AG04449 (cell line): ENCODE results near the gene PSIP1.
A peak's percentile ranks its signal among the peaks of the same experiment; 100 is the strongest.

Experiments used
- CTCF ChIA-PET: fragments of 350-600 bp; formaldehyde crosslinking; extraction: SDS; loops from one replicate; lab custom pipeline; 2021; ENCODE audit warnings: antibody characterized with exemption; lab: Yijun Ruan, JAX
- POLR2A ChIA-PET: fragments of 400-600, 350-600 bp; formaldehyde crosslinking; extraction: SDS; loops from one replicate; lab custom pipeline; 2020; ENCODE audit warnings: antibody characterized with exemption, inconsistent platforms; lab: Yijun Ruan, JAX
- DNase-seq: peaks from one replicate; pipeline ENCODE4 v3.0.0-alpha.2; 2010; ENCODE audit warnings: low read depth, low spot score
- H3K4me3 ChIP-seq: 2 replicates; pipeline ENCODE4 v1.5.1; 2011; ENCODE audit warnings: low read depth, mild to moderate bottlenecking, control low read depth, low read length
- TF ChIP-seq, protein P1 (sequence below): IDR thresholded peaks from one replicate; pipeline ENCODE4 v1.5.1; 2011; ENCODE audit warnings: mild to moderate bottlenecking, moderate library complexity, low read length, control low read depth, inconsistent platforms; ENCODE audit not compliant: insufficient read depth; ENCODE audit errors: missing control alignments

Gene PSIP1

DNA sequence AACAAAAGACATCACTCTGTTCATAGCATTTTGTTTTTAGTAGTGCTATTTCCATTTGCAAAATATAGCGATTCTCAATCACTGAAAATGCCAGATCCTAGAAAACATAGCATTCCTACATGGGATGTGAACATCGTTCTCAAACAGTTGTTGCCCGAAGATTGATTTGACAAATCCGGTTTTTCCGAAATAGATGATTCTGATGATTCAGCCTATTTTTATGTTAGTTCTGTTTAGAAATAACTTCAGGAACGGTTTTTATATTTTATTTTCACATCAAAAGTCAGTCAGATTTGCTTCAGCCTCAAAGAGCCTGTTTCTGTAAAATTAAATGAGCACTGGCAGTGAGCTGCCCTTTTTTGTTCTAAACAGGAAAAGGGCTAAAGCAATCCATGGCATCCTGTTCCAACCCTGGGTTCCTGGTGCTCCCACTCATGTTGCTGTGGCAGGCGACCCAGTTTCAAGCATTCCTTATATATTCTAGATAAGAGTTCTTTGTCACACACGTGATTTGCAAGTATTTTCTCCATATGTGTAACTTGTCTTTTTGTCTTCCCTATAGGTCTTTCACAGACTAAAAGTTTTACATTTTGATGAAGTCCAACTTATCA, 14.2 kb upstream of the PSIP1 start:
- POLR2A ChIA-PET, result no interaction called here
- DNase-seq, result no peak
- CTCF ChIA-PET, result interaction anchor here (1.5 kb wide), 1 partner anchor 9 kb away, joined by 3 read pairs; no protein-coding TSS in a partner anchor
- H3K4me3 ChIP-seq, result no peak overlapping the region
- TF ChIP-seq, protein P1, sequence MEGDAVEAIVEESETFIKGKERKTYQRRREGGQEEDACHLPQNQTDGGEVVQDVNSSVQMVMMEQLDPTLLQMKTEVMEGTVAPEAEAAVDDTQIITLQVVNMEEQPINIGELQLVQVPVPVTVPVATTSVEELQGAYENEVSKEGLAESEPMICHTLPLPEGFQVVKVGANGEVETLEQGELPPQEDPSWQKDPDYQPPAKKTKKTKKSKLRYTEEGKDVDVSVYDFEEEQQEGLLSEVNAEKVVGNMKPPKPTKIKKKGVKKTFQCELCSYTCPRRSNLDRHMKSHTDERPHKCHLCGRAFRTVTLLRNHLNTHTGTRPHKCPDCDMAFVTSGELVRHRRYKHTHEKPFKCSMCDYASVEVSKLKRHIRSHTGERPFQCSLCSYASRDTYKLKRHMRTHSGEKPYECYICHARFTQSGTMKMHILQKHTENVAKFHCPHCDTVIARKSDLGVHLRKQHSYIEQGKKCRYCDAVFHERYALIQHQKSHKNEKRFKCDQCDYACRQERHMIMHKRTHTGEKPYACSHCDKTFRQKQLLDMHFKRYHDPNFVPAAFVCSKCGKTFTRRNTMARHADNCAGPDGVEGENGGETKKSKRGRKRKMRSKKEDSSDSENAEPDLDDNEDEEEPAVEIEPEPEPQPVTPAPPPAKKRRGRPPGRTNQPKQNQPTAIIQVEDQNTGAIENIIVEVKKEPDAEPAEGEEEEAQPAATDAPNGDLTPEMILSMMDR, result no peak

GRCh38 chr9:15522130-15522755, 11.5 kb upstream of the PSIP1 start:
- no peak for DNase-seq
- TF ChIP-seq, protein P1, result no peak
- POLR2A ChIA-PET, result no interaction called here
- H3K4me3 ChIP-seq, result no peak overlapping the region
- CTCF ChIA-PET, result no interaction called here

DNA sequence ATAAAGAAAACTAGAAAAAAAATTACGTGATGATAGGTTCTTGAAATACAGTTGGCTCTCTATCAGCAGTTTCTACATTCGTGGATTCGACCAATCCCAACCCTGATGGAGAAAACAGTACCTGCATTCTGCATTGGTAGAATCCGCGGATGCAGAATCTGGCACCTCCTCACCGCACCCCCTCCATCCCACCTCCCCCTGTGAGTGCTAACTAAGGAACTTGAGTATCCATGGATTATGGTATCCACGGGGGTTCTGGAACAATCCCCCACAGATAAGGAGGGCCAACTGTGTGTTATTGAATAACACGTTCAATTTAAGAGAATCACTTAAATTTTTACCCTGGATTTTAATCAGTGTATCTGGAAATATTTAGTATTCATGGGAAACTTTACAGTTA, 10.5 kb upstream of the PSIP1 start:
- POLR2A ChIA-PET, result no interaction called here
- H3K4me3 ChIP-seq, result no peak overlapping the region
- CTCF ChIA-PET, result no interaction called here
- DNase-seq, result no peak
- TF ChIP-seq, protein P1, result no peak

GRCh38 chr9:15519831-15520230, 9.1 kb upstream of the PSIP1 start:
- H3K4me3 ChIP-seq, result no peak overlapping the region
- TF ChIP-seq, protein P1, result no peak
- ChIA-PET POLR2A (no interaction called here), CTCF (no interaction called here)
- DNase-seq, result no peak

DNA sequence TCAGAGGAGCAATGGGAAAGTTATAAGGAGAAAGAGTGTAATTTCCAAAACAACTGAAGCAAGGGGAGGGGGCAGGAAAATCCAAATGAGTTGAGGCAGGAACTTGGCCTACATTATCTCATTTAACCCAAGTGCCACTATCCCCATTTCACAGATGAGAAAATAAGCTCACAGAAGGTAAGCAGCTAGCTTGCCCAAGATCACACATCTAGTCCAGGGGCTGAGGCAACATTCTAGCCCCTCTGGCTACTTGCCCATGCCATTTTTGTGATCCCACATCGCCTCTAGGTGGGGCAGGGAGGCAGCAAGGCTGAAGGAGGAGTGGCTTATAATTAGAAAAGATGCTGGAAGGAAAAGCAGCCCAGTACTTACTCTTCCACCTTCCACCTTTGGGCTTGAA, 2.6 kb upstream of the PSIP1 start:
- CTCF ChIA-PET, result interaction anchor here (0.7 to 0.8 kb wide), 3 partner anchors 8 to 91 kb away, joined by 3 read pairs; no protein-coding TSS in a partner anchor
- H3K4me3 ChIP-seq, result no peak overlapping the region
- TF ChIP-seq, protein P1, result peak; percentile 12
- DNase-seq, result no peak
- POLR2A ChIA-PET, result no interaction called here

DNA sequence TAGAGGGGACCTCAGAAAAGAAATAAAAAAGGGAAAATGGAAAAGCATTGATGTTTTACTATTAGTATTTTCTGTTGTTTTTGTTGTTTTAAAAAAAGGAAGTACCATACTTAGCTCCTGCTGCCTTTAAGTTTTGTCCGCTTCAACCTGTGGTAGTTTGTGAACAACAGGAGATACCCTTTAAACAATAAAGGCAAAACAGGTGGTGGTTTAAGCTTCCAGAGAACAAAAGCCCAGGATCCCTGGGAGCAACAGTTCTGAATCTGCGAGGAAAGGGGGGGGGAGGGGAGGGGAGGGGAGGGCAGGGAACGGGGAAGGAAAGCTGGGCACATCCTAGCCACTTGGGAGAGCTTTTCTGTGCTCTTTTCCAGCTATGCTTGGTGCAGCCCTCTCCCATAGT, 2.1 kb upstream of the PSIP1 start:
- H3K4me3 ChIP-seq, result no peak overlapping the region
- TF ChIP-seq, protein P1, result no peak
- no peak for DNase-seq
- POLR2A ChIA-PET, result no interaction called here
- CTCF ChIA-PET, result interaction anchor here (0.8 kb wide), 1 partner anchor 8 kb away, joined by 3 read pairs; no protein-coding TSS in a partner anchor
